Measurements from ENCODE around the gene OMG.
"Not testable (repeated sequence)": the region's sequence is repeated elsewhere in the genome, so short reads cannot be mapped to it uniquely, and the experiment has no call there.

Gene OMG

GRCh38 chr17:31313982-31314781 is 17.1 kb upstream of the OMG start, which contains the start of gene EVI2B:
EVI2B (minus strand) TSS chr17:31314054; CDS start chr17:31305609, 8,445 bp downstream.
- H3K4me1 Mint-ChIP-seq: peaks cover 61% of the 10 kb centered on the region
- no peaks in the 10 kb centered on the region for H3K27me3 Mint-ChIP-seq

GRCh38 chr17:31312223-31312622 is 15.2 kb upstream of the OMG start:
- not testable (repeated sequence) for H3K36me3 Mint-ChIP-seq, H3K9me3 Mint-ChIP-seq, H3K27me3 Mint-ChIP-seq
- H3K4me3 Mint-ChIP-seq: peak overlapping the region; percentile 93
- peak overlapping the region; percentile 99 for H3K27ac Mint-ChIP-seq
- peaks cover 66% of the 10 kb centered on the region for H3K4me1 Mint-ChIP-seq

More at GRCh38 chr17:31313982-31314781, 17.1 kb upstream of the OMG start, which contains the start of gene EVI2B:
- peak within 1 kb of the TSS; percentile 87 for H3K4me3 Mint-ChIP-seq
- peak within 1 kb of the TSS; percentile 95 for H3K27ac Mint-ChIP-seq
- no peaks in the 10 kb centered on the region for H3K9me3 Mint-ChIP-seq
- peaks cover 12% of the 10 kb centered on the region for H3K36me3 Mint-ChIP-seq

- Mint-ChIP-seq H3K4me1 (peaks cover 66% of the 10 kb centered on the region), H3K27ac (peak overlapping the region; percentile 99), H3K4me3 (peak overlapping the region; percentile 93), H3K9me3 (no peaks in the 10 kb centered on the region), H3K36me3 (peaks cover 5% of the 10 kb centered on the region), H3K27me3 (no peaks in the 10 kb centered on the region)
These were observed 14.5 kb upstream of the OMG start for GRCh38 chr17:31311526-31311925.

- Mint-ChIP-seq H3K4me3 (peak overlapping the region; percentile 93), H3K36me3 (peaks cover 9% of the 10 kb centered on the region), H3K4me1 (peaks cover 66% of the 10 kb centered on the region), H3K27me3 (no peaks in the 10 kb centered on the region), H3K9me3 (no peaks in the 10 kb centered on the region), H3K27ac (peak overlapping the region; percentile 99)
These were observed 13.8 kb upstream of the OMG start for GRCh38 chr17:31310886-31311285.

GRCh38 chr17:31310260-31310659 is 13.2 kb upstream of the OMG start:
- Mint-ChIP-seq H3K4me1 (peaks cover 68% of the 10 kb centered on the region), H3K4me3 (peak overlapping the region; percentile 90), H3K36me3 (peaks cover 16% of the 10 kb centered on the region), H3K27ac (peak overlapping the region; percentile 100), H3K9me3 (peaks cover under 1% of the 10 kb centered on the region), H3K27me3 (no peaks in the 10 kb centered on the region)

GRCh38 chr17:31309556-31309955 is 12.5 kb upstream of the OMG start:
- peak overlapping the region; percentile 100 for H3K27ac Mint-ChIP-seq
- H3K9me3 Mint-ChIP-seq: peaks cover 6% of the 10 kb centered on the region
- no peaks in the 10 kb centered on the region for H3K27me3 Mint-ChIP-seq
- H3K36me3 Mint-ChIP-seq: peaks cover 23% of the 10 kb centered on the region
- H3K4me3 Mint-ChIP-seq: peak overlapping the region; percentile 90
- peaks cover 69% of the 10 kb centered on the region for H3K4me1 Mint-ChIP-seq

GRCh38 chr17:31308372-31309334 is 11.6 kb upstream of the OMG start:
- peaks cover 31% of the 10 kb centered on the region for H3K36me3 Mint-ChIP-seq
- H3K27me3 Mint-ChIP-seq: no peaks in the 10 kb centered on the region
- peaks cover 74% of the 10 kb centered on the region for H3K4me1 Mint-ChIP-seq
- H3K4me3 Mint-ChIP-seq: peak overlapping the region; percentile 90
- H3K27ac Mint-ChIP-seq: peak overlapping the region; percentile 100
- peaks cover 13% of the 10 kb centered on the region for H3K9me3 Mint-ChIP-seq

GRCh38 chr17:31307640-31308039 is 10.6 kb upstream of the OMG start:
- no peaks in the 10 kb centered on the region for H3K27me3 Mint-ChIP-seq
- H3K27ac Mint-ChIP-seq: peak overlapping the region; percentile 100
- H3K9me3 Mint-ChIP-seq: peaks cover 13% of the 10 kb centered on the region
- H3K4me3 Mint-ChIP-seq: peak overlapping the region; percentile 90
- H3K4me1 Mint-ChIP-seq: peaks cover 84% of the 10 kb centered on the region
- peaks cover 32% of the 10 kb centered on the region for H3K36me3 Mint-ChIP-seq

GRCh38 chr17:31299624-31300023 is 2.6 kb upstream of the OMG start:
- no peaks in the 10 kb centered on the region for H3K27me3 Mint-ChIP-seq
- H3K27ac Mint-ChIP-seq: peak overlapping the region; percentile 53
- H3K4me1 Mint-ChIP-seq: peaks cover 62% of the 10 kb centered on the region
- H3K36me3 Mint-ChIP-seq: peaks cover 13% of the 10 kb centered on the region
- peaks cover 7% of the 10 kb centered on the region for H3K9me3 Mint-ChIP-seq
- no peak overlapping the region for H3K4me3 Mint-ChIP-seq

- Mint-ChIP-seq H3K36me3 (peaks cover 5% of the 10 kb centered on the region), H3K4me3 (no peak overlapping the region), H3K27me3 (no peaks in the 10 kb centered on the region), H3K27ac (no peak overlapping the region), H3K4me1 (peaks cover 28% of the 10 kb centered on the region), H3K9me3 (no peaks in the 10 kb centered on the region)
These were observed 897 bp downstream of the OMG start for GRCh38 chr17:31296142-31296541.

GRCh38 chr17:31295489-31295871 is 1.6 kb downstream of the OMG start:
- Mint-ChIP-seq H3K36me3 (peaks cover 5% of the 10 kb centered on the region), H3K4me3 (no peak overlapping the region), H3K4me1 (peaks cover 24% of the 10 kb centered on the region), H3K27me3 (no peaks in the 10 kb centered on the region), H3K9me3 (no peaks in the 10 kb centered on the region), H3K27ac (no peak overlapping the region)

GRCh38 chr17:31294820-31295488 is 2.1 kb downstream of the OMG start:
- peaks cover 25% of the 10 kb centered on the region for H3K4me1 Mint-ChIP-seq
- no peaks in the 10 kb centered on the region for H3K27me3 Mint-ChIP-seq
- no peak overlapping the region for H3K27ac Mint-ChIP-seq
- H3K4me3 Mint-ChIP-seq: no peak overlapping the region
- no peaks in the 10 kb centered on the region for H3K9me3 Mint-ChIP-seq
- H3K36me3 Mint-ChIP-seq: peaks cover 5% of the 10 kb centered on the region

- Mint-ChIP-seq H3K9me3 (no peaks in the 10 kb centered on the region), H3K4me1 (peaks cover 24% of the 10 kb centered on the region), H3K36me3 (peaks cover 5% of the 10 kb centered on the region), H3K4me3 (no peak overlapping the region), H3K27me3 (no peaks in the 10 kb centered on the region), H3K27ac (no peak overlapping the region)
These were observed 2.8 kb downstream of the OMG start for GRCh38 chr17:31294231-31294630.

GRCh38 chr17:31293581-31293980 is 3.5 kb downstream of the OMG start:
- H3K36me3 Mint-ChIP-seq: peaks cover 5% of the 10 kb centered on the region
- no peaks in the 10 kb centered on the region for H3K9me3 Mint-ChIP-seq
- peaks cover 27% of the 10 kb centered on the region for H3K4me1 Mint-ChIP-seq
- H3K4me3 Mint-ChIP-seq: no peak overlapping the region
- H3K27me3 Mint-ChIP-seq: no peaks in the 10 kb centered on the region
- no peak overlapping the region for H3K27ac Mint-ChIP-seq

GRCh38 chr17:31291820-31292219 is 5.2 kb downstream of the OMG start:
- Mint-ChIP-seq H3K4me1 (peaks cover 36% of the 10 kb centered on the region), H3K9me3 (no peaks in the 10 kb centered on the region), H3K36me3 (peaks cover 5% of the 10 kb centered on the region), H3K27ac (no peak overlapping the region), H3K27me3 (no peaks in the 10 kb centered on the region), H3K4me3 (no peak overlapping the region)
